Type B pancreatic cell (in vitro differentiated cells): ENCODE results near the gene TAOK3. TPM values are rescaled to one million over a fixed set of nuclear protein-coding genes. Genes with fewer than 3 reads are reported as not detected.

Experiments
- DNase-seq: peaks from one replicate; pipeline ENCODE4 v3.0.0; 2021; ENCODE audit warnings: mixed read lengths; ENCODE audit not compliant: unreplicated experiment; ENCODE audit errors: extremely low spot score
- H3K27ac Mint-ChIP-seq: 2 replicates; pipeline ENCODE4 v1.8.0; 2021; ENCODE audit warnings: mild to moderate bottlenecking, mixed read lengths
- H3K27me3 Mint-ChIP-seq: 2 replicates; pipeline ENCODE4 v1.8.0; 2021; ENCODE audit warnings: mixed read lengths
- H3K36me3 Mint-ChIP-seq: 2 replicates; pipeline ENCODE4 v1.8.0; 2021; ENCODE audit warnings: mixed read lengths
- H3K4me1 Mint-ChIP-seq: one replicate; pipeline ENCODE4 v1.8.0; 2021; ENCODE audit warnings: mixed read lengths; ENCODE audit not compliant: unreplicated experiment
- H3K4me3 Mint-ChIP-seq: 2 replicates; pipeline ENCODE4 v1.8.0; 2021; ENCODE audit warnings: mild to moderate bottlenecking, mixed read lengths
- H3K9me3 Mint-ChIP-seq: 2 replicates; pipeline ENCODE4 v1.8.0; 2021; ENCODE audit warnings: mixed read lengths
- total RNA-seq: library from RNA; stranded (reverse); gene quantifications from 2 replicates; pipeline ENCODE4 v1.2.1, GENCODE V29; 2021; ENCODE audit warnings: low replicate concordance
- TF ChIP-seq, protein P1 (sequence below): fragments of 200-600 bp; sonication (generic); conservative IDR thresholded peaks from 2 replicates; pipeline ENCODE4 v1.5.0; 2021; ENCODE audit warnings: antibody characterized with exemption, mild to moderate bottlenecking

TAOK3 gene
- total RNA-seq, 1 donor from 2014 or later: 15.8 TPM

DNA sequence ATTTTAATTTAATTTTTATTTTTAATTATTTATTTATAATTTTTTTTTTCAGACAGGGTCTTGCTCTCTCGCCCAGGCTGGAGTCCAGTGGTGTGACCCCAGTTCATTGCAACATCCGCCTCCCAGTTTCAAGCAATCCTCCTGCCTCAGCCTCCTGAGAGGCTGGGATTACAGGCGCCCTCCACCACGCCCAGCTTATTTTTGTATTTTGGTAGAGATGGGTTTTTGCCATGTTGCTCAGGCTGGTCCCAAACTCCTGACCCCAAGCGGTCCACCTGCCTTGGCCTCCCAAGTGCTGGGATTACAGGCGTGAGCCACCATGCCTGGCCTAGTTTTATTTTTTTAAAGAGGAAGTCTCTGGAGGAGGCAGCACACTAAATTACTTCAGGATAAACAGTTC lies 250.4 kb downstream of the TAOK3 start:
- DNase-seq: no peak
- no peak overlapping the region for H3K27ac Mint-ChIP-seq
- no peaks in the 10 kb centered on the region for H3K9me3 Mint-ChIP-seq
- no peaks in the 10 kb centered on the region for H3K27me3 Mint-ChIP-seq
- H3K4me3 Mint-ChIP-seq: no peak overlapping the region
- no peaks in the 10 kb centered on the region for H3K36me3 Mint-ChIP-seq
- TF ChIP-seq, protein P1, sequence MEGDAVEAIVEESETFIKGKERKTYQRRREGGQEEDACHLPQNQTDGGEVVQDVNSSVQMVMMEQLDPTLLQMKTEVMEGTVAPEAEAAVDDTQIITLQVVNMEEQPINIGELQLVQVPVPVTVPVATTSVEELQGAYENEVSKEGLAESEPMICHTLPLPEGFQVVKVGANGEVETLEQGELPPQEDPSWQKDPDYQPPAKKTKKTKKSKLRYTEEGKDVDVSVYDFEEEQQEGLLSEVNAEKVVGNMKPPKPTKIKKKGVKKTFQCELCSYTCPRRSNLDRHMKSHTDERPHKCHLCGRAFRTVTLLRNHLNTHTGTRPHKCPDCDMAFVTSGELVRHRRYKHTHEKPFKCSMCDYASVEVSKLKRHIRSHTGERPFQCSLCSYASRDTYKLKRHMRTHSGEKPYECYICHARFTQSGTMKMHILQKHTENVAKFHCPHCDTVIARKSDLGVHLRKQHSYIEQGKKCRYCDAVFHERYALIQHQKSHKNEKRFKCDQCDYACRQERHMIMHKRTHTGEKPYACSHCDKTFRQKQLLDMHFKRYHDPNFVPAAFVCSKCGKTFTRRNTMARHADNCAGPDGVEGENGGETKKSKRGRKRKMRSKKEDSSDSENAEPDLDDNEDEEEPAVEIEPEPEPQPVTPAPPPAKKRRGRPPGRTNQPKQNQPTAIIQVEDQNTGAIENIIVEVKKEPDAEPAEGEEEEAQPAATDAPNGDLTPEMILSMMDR: no peak
- H3K4me1 Mint-ChIP-seq: peaks cover 12% of the 10 kb centered on the region

DNA sequence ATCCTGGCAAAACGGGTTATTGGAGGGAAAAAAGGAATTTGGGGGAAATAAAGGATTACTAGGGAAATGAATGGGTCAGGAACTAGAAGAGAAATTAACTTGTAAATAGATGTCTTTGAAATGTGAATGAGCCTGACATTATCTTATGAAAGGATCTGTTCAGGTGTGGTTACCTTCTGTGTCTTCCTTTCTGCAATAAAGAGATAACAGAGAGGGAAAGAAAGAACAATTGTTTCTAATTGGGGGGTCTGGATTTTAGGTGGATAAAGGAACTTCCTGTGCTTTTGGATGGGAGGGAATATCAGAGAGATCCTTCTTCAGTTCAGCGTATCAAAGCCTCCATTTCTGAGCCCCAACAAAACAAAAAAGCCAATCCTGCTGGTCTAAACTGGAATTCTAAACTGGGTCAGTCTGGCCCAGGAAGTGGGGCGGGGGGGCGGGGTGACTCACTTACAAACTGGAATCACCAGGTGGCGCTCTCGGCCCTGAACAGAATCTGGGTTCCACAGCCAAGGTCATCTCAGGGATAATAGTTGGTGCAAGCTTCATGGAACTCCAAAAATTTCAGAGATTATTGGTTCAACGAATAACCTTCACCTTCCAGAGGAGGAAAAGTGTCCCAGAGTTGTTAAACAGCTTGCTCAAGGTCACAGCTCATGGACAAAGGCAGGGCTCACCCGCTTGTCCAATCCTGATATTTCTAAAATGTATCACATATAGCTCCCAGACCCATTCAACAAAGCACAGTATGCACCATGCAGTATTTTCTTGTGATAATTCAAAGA lies 251.9 kb downstream of the TAOK3 start:
- H3K9me3 Mint-ChIP-seq: no peaks in the 10 kb centered on the region
- peak overlapping the region; percentile 84 for H3K27ac Mint-ChIP-seq
- peaks cover 5% of the 10 kb centered on the region for H3K36me3 Mint-ChIP-seq
- no peaks in the 10 kb centered on the region for H3K27me3 Mint-ChIP-seq
- peak overlapping the region; percentile 37 for H3K4me3 Mint-ChIP-seq
- no peak for DNase-seq
- TF ChIP-seq, protein P1: peak; percentile 84
- peaks cover 12% of the 10 kb centered on the region for H3K4me1 Mint-ChIP-seq

DNA sequence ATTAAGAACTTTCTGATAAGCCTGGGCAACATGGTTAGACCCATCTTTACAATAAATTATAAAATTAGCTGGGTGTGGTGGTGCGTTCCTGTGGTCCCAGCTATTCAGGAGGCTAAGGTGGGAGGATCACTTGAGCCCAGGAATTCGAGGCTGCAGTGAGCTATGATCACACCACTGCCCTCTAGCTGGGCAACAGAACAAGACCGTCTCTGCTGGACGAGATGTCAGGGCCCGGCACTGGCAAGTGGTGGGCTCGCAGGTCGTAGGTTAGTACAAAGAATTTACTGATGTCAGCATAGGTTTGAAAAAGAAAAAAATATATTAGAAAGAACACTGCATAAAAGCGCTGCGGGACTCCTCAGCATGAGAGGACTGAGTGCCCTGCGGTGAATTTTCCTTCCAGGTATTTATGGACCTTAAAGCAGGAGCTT lies 253.2 kb downstream of the TAOK3 start:
- Mint-ChIP-seq H3K36me3 (peaks cover 5% of the 10 kb centered on the region), H3K27ac (peak overlapping the region; percentile 53), H3K4me3 (no peak overlapping the region), H3K4me1 (peaks cover 12% of the 10 kb centered on the region), H3K9me3 (no peaks in the 10 kb centered on the region), H3K27me3 (no peaks in the 10 kb centered on the region)
- DNase-seq: no peak
- TF ChIP-seq, protein P1: peak; percentile 18

DNA sequence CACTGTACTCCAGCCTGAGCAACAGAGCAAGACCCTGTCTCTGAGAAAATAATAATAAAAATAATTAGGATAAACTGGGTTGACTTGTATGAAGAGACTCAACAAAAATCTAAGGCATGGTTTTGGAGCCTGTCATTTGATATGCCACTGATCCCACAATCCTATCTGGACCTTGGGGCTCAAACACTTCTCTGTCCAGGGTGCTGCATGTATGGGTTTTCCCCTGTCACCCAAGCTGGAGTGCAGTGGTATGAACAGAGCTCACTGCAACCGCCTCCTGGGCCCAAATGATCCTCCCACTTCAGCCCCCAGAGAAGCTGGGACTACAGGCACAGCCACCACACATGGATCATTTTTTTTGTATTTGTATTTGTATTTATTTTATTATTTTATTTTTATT lies 263.6 kb downstream of the TAOK3 start:
- no peaks in the 10 kb centered on the region for H3K36me3 Mint-ChIP-seq
- H3K4me1 Mint-ChIP-seq: no peaks in the 10 kb centered on the region
- TF ChIP-seq, protein P1: no peak
- no peaks in the 10 kb centered on the region for H3K9me3 Mint-ChIP-seq
- no peak overlapping the region for H3K27ac Mint-ChIP-seq
- no peak overlapping the region for H3K4me3 Mint-ChIP-seq
- no peaks in the 10 kb centered on the region for H3K27me3 Mint-ChIP-seq
- DNase-seq: no peak

DNA sequence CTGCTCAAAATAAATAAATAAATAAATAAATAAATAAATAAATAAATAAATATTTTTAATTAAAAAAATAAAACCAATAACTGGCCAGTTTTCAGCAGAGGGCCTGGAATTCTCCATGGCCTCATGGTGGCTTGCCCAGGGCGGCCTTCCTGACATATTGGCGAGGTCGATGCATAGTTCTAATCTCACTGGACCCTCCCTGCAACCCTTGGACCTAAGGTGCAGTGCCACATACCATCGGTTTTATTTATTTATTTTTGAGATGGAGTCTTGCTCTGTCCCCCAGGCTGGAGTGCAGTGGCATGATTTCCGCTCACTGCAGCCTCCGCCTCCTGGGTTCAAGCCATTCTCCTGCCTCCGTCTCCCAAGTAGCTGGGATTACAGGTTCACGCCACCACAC lies 265.0 kb downstream of the TAOK3 start:
- H3K4me3 Mint-ChIP-seq: no peak overlapping the region
- TF ChIP-seq, protein P1: no peak
- no peaks in the 10 kb centered on the region for H3K9me3 Mint-ChIP-seq
- H3K36me3 Mint-ChIP-seq: no peaks in the 10 kb centered on the region
- peaks cover 4% of the 10 kb centered on the region for H3K4me1 Mint-ChIP-seq
- H3K27ac Mint-ChIP-seq: no peak overlapping the region
- H3K27me3 Mint-ChIP-seq: no peaks in the 10 kb centered on the region
- no peak for DNase-seq
